ENCODE data around the gene GAS6.

The GAS6 gene

GRCh38 chr13:113884821-113885220, 20.9 kb upstream of the GAS6 start:
- Histone ChIP-seq H3K9me3 (ENCODE audit: control insufficient read depth, insufficient read depth, low read length) (no peaks in the 10 kb centered on the region), H3K9ac (ENCODE audit: low read depth, low read length) (no peak overlapping the region), H3K36me3 (ENCODE audit: control insufficient read depth, insufficient read depth, low read length) (no peaks in the 10 kb centered on the region), H3K4me3 (ENCODE audit: low read depth, low read length) (no peak overlapping the region), H3K4me1 (ENCODE audit: control insufficient read depth, insufficient read depth, low read length) (no peaks in the 10 kb centered on the region), H3K27me3 (ENCODE audit: control insufficient read depth, insufficient read depth, low read length) (no peaks in the 10 kb centered on the region)

- H3K27me3 ChIP-seq (ENCODE audit: control insufficient read depth, insufficient read depth, low read length), result no peaks in the 10 kb centered on the region
- no peak overlapping the region for H3K4me3 ChIP-seq (ENCODE audit: low read depth, low read length)
- H3K4me1 ChIP-seq (ENCODE audit: control insufficient read depth, insufficient read depth, low read length), result no peaks in the 10 kb centered on the region
- no peak overlapping the region for H3K9ac ChIP-seq (ENCODE audit: low read depth, low read length)
- no peaks in the 10 kb centered on the region for H3K9me3 ChIP-seq (ENCODE audit: control insufficient read depth, insufficient read depth, low read length)
- no peaks in the 10 kb centered on the region for H3K36me3 ChIP-seq (ENCODE audit: control insufficient read depth, insufficient read depth, low read length)
Measured at GRCh38 chr13:113883921-113884804, 20.3 kb upstream of the GAS6 start.

GRCh38 chr13:113883314-113883811, 19.5 kb upstream of the GAS6 start:
- Histone ChIP-seq H3K27me3 (ENCODE audit: control insufficient read depth, insufficient read depth, low read length) (no peaks in the 10 kb centered on the region), H3K36me3 (ENCODE audit: control insufficient read depth, insufficient read depth, low read length) (no peaks in the 10 kb centered on the region), H3K9me3 (ENCODE audit: control insufficient read depth, insufficient read depth, low read length) (no peaks in the 10 kb centered on the region), H3K4me1 (ENCODE audit: control insufficient read depth, insufficient read depth, low read length) (no peaks in the 10 kb centered on the region), H3K4me3 (ENCODE audit: low read depth, low read length) (no peak overlapping the region), H3K9ac (ENCODE audit: low read depth, low read length) (no peak overlapping the region)

GRCh38 chr13:113882716-113883115, 18.8 kb upstream of the GAS6 start:
- Histone ChIP-seq H3K4me3 (ENCODE audit: low read depth, low read length) (no peak overlapping the region), H3K27me3 (ENCODE audit: control insufficient read depth, insufficient read depth, low read length) (no peaks in the 10 kb centered on the region), H3K4me1 (ENCODE audit: control insufficient read depth, insufficient read depth, low read length) (no peaks in the 10 kb centered on the region), H3K9me3 (ENCODE audit: control insufficient read depth, insufficient read depth, low read length) (no peaks in the 10 kb centered on the region), H3K9ac (ENCODE audit: low read depth, low read length) (no peak overlapping the region), H3K36me3 (ENCODE audit: control insufficient read depth, insufficient read depth, low read length) (no peaks in the 10 kb centered on the region)

- no peak overlapping the region for H3K4me3 ChIP-seq (ENCODE audit: low read depth, low read length)
- H3K9me3 ChIP-seq (ENCODE audit: control insufficient read depth, insufficient read depth, low read length), result no peaks in the 10 kb centered on the region
- no peak overlapping the region for H3K9ac ChIP-seq (ENCODE audit: low read depth, low read length)
- H3K4me1 ChIP-seq (ENCODE audit: control insufficient read depth, insufficient read depth, low read length), result no peaks in the 10 kb centered on the region
- H3K27me3 ChIP-seq (ENCODE audit: control insufficient read depth, insufficient read depth, low read length), result no peaks in the 10 kb centered on the region
- H3K36me3 ChIP-seq (ENCODE audit: control insufficient read depth, insufficient read depth, low read length), result no peaks in the 10 kb centered on the region
Measured at GRCh38 chr13:113882267-113882630, 18.4 kb upstream of the GAS6 start.

- no peaks in the 10 kb centered on the region for H3K9me3 ChIP-seq (ENCODE audit: control insufficient read depth, insufficient read depth, low read length)
- H3K4me1 ChIP-seq (ENCODE audit: control insufficient read depth, insufficient read depth, low read length), result no peaks in the 10 kb centered on the region
- H3K27me3 ChIP-seq (ENCODE audit: control insufficient read depth, insufficient read depth, low read length), result no peaks in the 10 kb centered on the region
- no peaks in the 10 kb centered on the region for H3K36me3 ChIP-seq (ENCODE audit: control insufficient read depth, insufficient read depth, low read length)
- no peak overlapping the region for H3K4me3 ChIP-seq (ENCODE audit: low read depth, low read length)
- H3K9ac ChIP-seq (ENCODE audit: low read depth, low read length), result no peak overlapping the region
Measured at GRCh38 chr13:113881614-113882266, 17.9 kb upstream of the GAS6 start.

- Histone ChIP-seq H3K4me1 (ENCODE audit: control insufficient read depth, insufficient read depth, low read length) (no peaks in the 10 kb centered on the region), H3K4me3 (ENCODE audit: low read depth, low read length) (no peak overlapping the region), H3K9ac (ENCODE audit: low read depth, low read length) (no peak overlapping the region), H3K9me3 (ENCODE audit: control insufficient read depth, insufficient read depth, low read length) (no peaks in the 10 kb centered on the region), H3K36me3 (ENCODE audit: control insufficient read depth, insufficient read depth, low read length) (no peaks in the 10 kb centered on the region), H3K27me3 (ENCODE audit: control insufficient read depth, insufficient read depth, low read length) (no peaks in the 10 kb centered on the region)
Measured at GRCh38 chr13:113880651-113881611, 17.1 kb upstream of the GAS6 start.

GRCh38 chr13:113879494-113880360, 15.9 kb upstream of the GAS6 start:
- Histone ChIP-seq H3K27me3 (ENCODE audit: control insufficient read depth, insufficient read depth, low read length) (no peaks in the 10 kb centered on the region), H3K4me3 (ENCODE audit: low read depth, low read length) (no peak overlapping the region), H3K9ac (ENCODE audit: low read depth, low read length) (no peak overlapping the region), H3K4me1 (ENCODE audit: control insufficient read depth, insufficient read depth, low read length) (no peaks in the 10 kb centered on the region), H3K9me3 (ENCODE audit: control insufficient read depth, insufficient read depth, low read length) (no peaks in the 10 kb centered on the region), H3K36me3 (ENCODE audit: control insufficient read depth, insufficient read depth, low read length) (no peaks in the 10 kb centered on the region)

GRCh38 chr13:113879017-113879416, 15.1 kb upstream of the GAS6 start:
- Histone ChIP-seq H3K4me1 (ENCODE audit: control insufficient read depth, insufficient read depth, low read length) (no peaks in the 10 kb centered on the region), H3K36me3 (ENCODE audit: control insufficient read depth, insufficient read depth, low read length) (no peaks in the 10 kb centered on the region)

GRCh38 chr13:113877149-113877990, 13.5 kb upstream of the GAS6 start:
- H3K9ac ChIP-seq (ENCODE audit: low read depth, low read length), result no peak overlapping the region
- no peaks in the 10 kb centered on the region for H3K36me3 ChIP-seq (ENCODE audit: control insufficient read depth, insufficient read depth, low read length)
- no peaks in the 10 kb centered on the region for H3K9me3 ChIP-seq (ENCODE audit: control insufficient read depth, insufficient read depth, low read length)
- no peaks in the 10 kb centered on the region for H3K4me1 ChIP-seq (ENCODE audit: control insufficient read depth, insufficient read depth, low read length)
- H3K4me3 ChIP-seq (ENCODE audit: low read depth, low read length), result no peak overlapping the region
- no peaks in the 10 kb centered on the region for H3K27me3 ChIP-seq (ENCODE audit: control insufficient read depth, insufficient read depth, low read length)

More at GRCh38 chr13:113879017-113879416, 15.1 kb upstream of the GAS6 start:
- H3K9me3 ChIP-seq (ENCODE audit: control insufficient read depth, insufficient read depth, low read length), result no peaks in the 10 kb centered on the region
- H3K9ac ChIP-seq (ENCODE audit: low read depth, low read length), result no peak overlapping the region
- H3K4me3 ChIP-seq (ENCODE audit: low read depth, low read length), result no peak overlapping the region
- no peaks in the 10 kb centered on the region for H3K27me3 ChIP-seq (ENCODE audit: control insufficient read depth, insufficient read depth, low read length)
